Heart left ventricle (tissue), 13 donors: ENCODE measurements around the gene PLAC8L1.

Experiments
- CTCF ChIP-seq, 12 donors: fragments of 200-600 bp; sonication (generic) in 4 of 12; IDR thresholded peaks; one replicate each; pipeline versions ENCODE4 v1.5.0 to v1.8.0; 2018 to 2022; ENCODE audit warnings: antibody characterized with exemption in 12 of 12, mild to moderate bottlenecking in 5 of 12
- POLR2A ChIP-seq, 2 donors: fragments of 450-650 bp; IDR thresholded peaks; one replicate each; pipeline ENCODE4 v1.6.1; 2017; ENCODE audit warnings: antibody characterized with exemption in 2 of 2, mild to moderate bottlenecking in 2 of 2, moderate library complexity in 2 of 2
- donor health status: ischemic (EF 13 %, LVEDD 7.1; RV severe dilation, severe dysfunction).
- donor health status: DM: no; HTN: yes; CAD: no.
- donor health status: DM: no; HTN: no; CAD: no.
- donor health status: ischemic (EF 25% LVEDD 6.9; RV normal size, moderate dysfunction).
- donor health status: ischemic (EF 25% LVEDD 5.7; RV mildly dilated, moderate dysfunction).
- donor health status: ischemic (EF 35%, LVEDD 5.7; RV mildly dilated, moderate dysfunction).
- donor health status: nonischemic (EF 11% LVEDD 7.7; RV severe dilation, severe dysfunction).
- donor health status: DM: yes; HTN: yes; CAD: no.
- donor health status: PGD.
- donor health status: ischemic (EF 29% LVEDD 5.4; RV normal size, mild dysfunction).
- donor health status: nonischemic (EF 23%, LVEDD 6.1; RV moderate dilation, normal function).

- TF ChIP-seq CTCF (IDR thresholded peaks at IDR 0.05) (no peak), POLR2A (IDR thresholded peaks at IDR 0.05) (no peak)
Observed at GRCh38 chr5:146066968-146067367, 38.4 kb downstream of the PLAC8L1 start.
